SU-DHL-6 (cell line): ENCODE data around the gene HTATSF1.

ENCODE experiments used
- H2AFZ ChIP-seq: fragments of 200-600 bp; sonication (generic); 2 replicates; pipeline ENCODE4 v1.6.1; 2014; ENCODE audit warnings: low read depth, mild to moderate bottlenecking, moderate library complexity, mixed read lengths, antibody characterized with exemption, low read length; ENCODE audit not compliant: severe bottlenecking
- H3F3A ChIP-seq: fragments of 200-600 bp; shearing (Covaris generic); 2 replicates; pipeline ENCODE4 v1.6.0; 2016; ENCODE audit warnings: antibody characterized with exemption, mild to moderate bottlenecking; ENCODE audit not compliant: insufficient read depth
- H3K27ac ChIP-seq: fragments of 200-600 bp; sonication (generic); 2 replicates; pipeline ENCODE4 v1.5.1; 2016; ENCODE audit warnings: low read depth, mild to moderate bottlenecking, low read length, moderate library complexity, mixed read lengths
- H3K27me3 ChIP-seq: fragments of 200-600 bp; sonication (generic), shearing (Covaris generic); 2 replicates; pipeline ENCODE4 v1.6.0; 2014; ENCODE audit warnings: mild to moderate bottlenecking, low read length
- H3K36me3 ChIP-seq: fragments of 200-600 bp; sonication (generic); 2 replicates; pipeline ENCODE4 v1.6.1; 2014; ENCODE audit warnings: mild to moderate bottlenecking, low read length, mixed read lengths
- H3K4me2 ChIP-seq: fragments of 300-600, 200-600 bp; shearing (Covaris generic), sonication (generic); 2 replicates; pipeline ENCODE4 v1.6.0; 2014; ENCODE audit warnings: low read length, low read depth, mild to moderate bottlenecking; ENCODE audit not compliant: poor library complexity, severe bottlenecking
- H3K4me3 ChIP-seq: fragments of 200-600 bp; sonication (generic); 2 replicates; pipeline ENCODE4 v1.5.1; 2014; ENCODE audit warnings: antibody characterized with exemption, low read length, mild to moderate bottlenecking, mixed read lengths; ENCODE audit not compliant: insufficient read depth, poor library complexity, severe bottlenecking
- H3K79me2 ChIP-seq: fragments of 200-600 bp; sonication (generic); 2 replicates; pipeline ENCODE4 v1.6.1; 2014; ENCODE audit warnings: mild to moderate bottlenecking, low read length, moderate library complexity; ENCODE audit not compliant: insufficient read depth
- H3K9ac ChIP-seq: fragments of 200-600 bp; sonication (generic); 2 replicates; pipeline ENCODE4 v1.7.0; 2014; ENCODE audit warnings: mild to moderate bottlenecking, low read length
- H3K9me2 ChIP-seq: fragments of 200-600 bp; sonication (generic); replicated peaks from 2 replicates; pipeline ENCODE4 v1.6.1; 2014; ENCODE audit warnings: low read length; ENCODE audit not compliant: insufficient read depth
- H3K9me3 ChIP-seq: fragments of 200-600 bp; sonication (generic); 2 replicates; pipeline ENCODE4 v1.6.1; 2014; ENCODE audit warnings: low read length, mixed read lengths; ENCODE audit not compliant: insufficient read depth
- H4K20me1 ChIP-seq: fragments of 200-600 bp; sonication (generic); 2 replicates; pipeline ENCODE4 v1.6.1; 2014; ENCODE audit warnings: low read depth, mild to moderate bottlenecking, antibody characterized with exemption, low read length, moderate library complexity, mixed read lengths
- CTCF ChIP-seq: fragments of 200-600 bp; sonication (generic); IDR thresholded peaks from one replicate; pipeline ENCODE4 v1.5.1; 2017; ENCODE audit warnings: antibody characterized with exemption, mild to moderate bottlenecking, low read length, moderate library complexity; ENCODE audit not compliant: insufficient read depth, poor library complexity, severe bottlenecking
- EZH2phosphoT487 ChIP-seq: fragments of 200-600 bp; sonication (generic), shearing (Covaris generic); conservative IDR thresholded peaks from 2 replicates; pipeline ENCODE4 v1.6.1; 2018; ENCODE audit warnings: mild to moderate bottlenecking, antibody characterized with exemption, low read length, moderate library complexity, mixed read lengths

HTATSF1 gene

GRCh38 chrX:136457303-136457917 lies 40.0 kb upstream of the HTATSF1 start:
- H3K4me2 ChIP-seq: no peak overlapping the region
- TF ChIP-seq CTCF (no peak), EZH2phosphoT487 (no peak)
- no peaks in the 10 kb centered on the region for H3K79me2 ChIP-seq
- no peaks in the 10 kb centered on the region for H3K36me3 ChIP-seq
- no peaks in the 10 kb centered on the region for H4K20me1 ChIP-seq
- no peak overlapping the region for H3K27ac ChIP-seq
- no peak overlapping the region for H3K4me3 ChIP-seq
- H2AFZ ChIP-seq: no peak overlapping the region
- no peaks in the 10 kb centered on the region for H3K9me3 ChIP-seq
- H3K9ac ChIP-seq: no peak overlapping the region
- H3K9me2 ChIP-seq: no peaks in the 10 kb centered on the region
- no peaks in the 10 kb centered on the region for H3F3A ChIP-seq
- no peaks in the 10 kb centered on the region for H3K27me3 ChIP-seq

DNA sequence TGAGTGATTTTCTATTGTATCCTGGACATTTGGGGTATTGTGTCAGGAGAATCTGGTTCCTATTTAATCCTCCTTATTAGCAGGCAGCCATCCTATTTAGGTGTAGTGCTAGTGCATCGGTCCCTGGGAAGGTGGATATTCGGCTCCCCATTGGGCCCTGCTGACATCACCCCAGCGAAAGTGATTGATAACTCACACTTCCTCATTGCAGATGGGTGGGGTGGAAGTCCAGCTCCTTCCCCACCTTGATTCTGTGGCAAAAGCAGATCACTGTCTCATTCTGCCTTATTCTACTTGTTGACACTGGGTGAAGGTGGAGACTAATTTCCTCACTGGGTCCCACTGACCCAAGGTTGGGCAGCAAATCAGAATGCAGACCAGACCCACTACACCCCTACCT lies 32.8 kb upstream of the HTATSF1 start:
- Histone ChIP-seq H3K79me2 (no peaks in the 10 kb centered on the region), H3K4me3 (no peak overlapping the region), H3K27me3 (no peaks in the 10 kb centered on the region)

DNA sequence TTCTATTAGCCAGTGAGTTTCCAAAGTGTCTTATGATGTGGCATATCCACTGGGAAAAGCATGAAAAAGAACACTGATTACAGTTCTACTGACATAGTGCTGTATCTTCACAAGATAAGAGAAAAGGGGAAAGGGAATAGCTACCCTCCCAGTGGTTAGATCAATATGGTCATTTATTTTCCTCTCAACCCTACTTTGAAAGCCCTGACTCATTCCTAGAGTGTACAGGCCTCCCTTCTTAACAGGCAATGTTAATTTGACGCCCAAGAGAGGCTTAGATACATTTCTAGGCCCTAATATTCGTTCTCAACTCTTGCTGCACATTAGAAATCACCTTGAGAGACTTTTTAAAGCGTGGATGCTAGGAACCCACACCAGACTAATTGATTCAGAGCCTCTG lies 30.1 kb upstream of the HTATSF1 start:
- no peak overlapping the region for H3K4me2 ChIP-seq
- no peaks in the 10 kb centered on the region for H4K20me1 ChIP-seq
- H3K9me3 ChIP-seq: no peaks in the 10 kb centered on the region
- no peaks in the 10 kb centered on the region for H3K9me2 ChIP-seq
- no peaks in the 10 kb centered on the region for H3K27me3 ChIP-seq
- no peak overlapping the region for H3K4me3 ChIP-seq
- H3K27ac ChIP-seq: no peak overlapping the region
- H3F3A ChIP-seq: no peaks in the 10 kb centered on the region
- no peaks in the 10 kb centered on the region for H3K36me3 ChIP-seq
- no peaks in the 10 kb centered on the region for H3K79me2 ChIP-seq
- H3K9ac ChIP-seq: no peak overlapping the region
- H2AFZ ChIP-seq: no peak overlapping the region
- TF ChIP-seq CTCF: no peak
- no peak for TF ChIP-seq EZH2phosphoT487

More for the DNA sequence above, 32.8 kb upstream of the HTATSF1 start:
- Histone ChIP-seq H4K20me1 (no peaks in the 10 kb centered on the region), H3K4me2 (no peak overlapping the region), H2AFZ (no peak overlapping the region), H3K9me3 (no peaks in the 10 kb centered on the region), H3F3A (no peaks in the 10 kb centered on the region), H3K36me3 (no peaks in the 10 kb centered on the region), H3K9me2 (no peaks in the 10 kb centered on the region), H3K27ac (no peak overlapping the region), H3K9ac (no peak overlapping the region)
- TF ChIP-seq EZH2phosphoT487: no peak
- no peak for TF ChIP-seq CTCF
